Measurements from ENCODE around the gene BCL2L15. TPM values are rescaled to one million over a fixed set of nuclear protein-coding genes. Genes with fewer than 3 reads are reported as not detected.
A peak's percentile ranks its signal among the peaks of the same experiment; 100 is the strongest.

Gene BCL2L15
- total and polyA plus RNA-seq, 8 donors: 0.91 to 2.7 (median 1.4) TPM

- H3K27me3 ChIP-seq: no peaks in the 10 kb centered on the region
- DNase-seq (no peak), ATAC-seq (no peak)
- no peak overlapping the region for H3K27ac ChIP-seq
- H3K9me3 ChIP-seq: no peaks in the 10 kb centered on the region
- H3K4me3 ChIP-seq: no peak overlapping the region
- intact Hi-C loops (cut with DNase I): no loop called here
- H3K36me3 ChIP-seq: no peaks in the 10 kb centered on the region
- TF ChIP-seq CTCF (IDR thresholded peaks at IDR 0.05): no peak
- peaks cover 0 to 13% of the 10 kb centered on the region in 2 donors for H3K4me1 ChIP-seq
These were observed 7.7 kb downstream of the BCL2L15 start for GRCh38 chr1:113879739-113880038.

- DNase-seq: no peak
- intact Hi-C loops (cut with DNase I): no loop called here
- Histone ChIP-seq H3K36me3 (no peaks in the 10 kb centered on the region), H3K27me3 (no peaks in the 10 kb centered on the region), H3K4me3 (no peak overlapping the region), H3K4me1 (peaks cover 0 to 45% of the 10 kb centered on the region in 2 donors), H3K27ac (no peak overlapping the region), H3K9me3 (no peaks in the 10 kb centered on the region)
- no peak for TF ChIP-seq CTCF (IDR thresholded peaks at IDR 0.05)
- no peak for ATAC-seq
These were observed 11.2 kb downstream of the BCL2L15 start for GRCh38 chr1:113876176-113876575.

GRCh38 chr1:113875714-113876113 lies 11.7 kb downstream of the BCL2L15 start:
- H3K36me3 ChIP-seq: no peaks in the 10 kb centered on the region
- H3K27ac ChIP-seq: no peak overlapping the region
- no peak for TF ChIP-seq CTCF (IDR thresholded peaks at IDR 0.05)
- ATAC-seq: no peak
- peaks cover 0 to 45% of the 10 kb centered on the region in 2 donors for H3K4me1 ChIP-seq
- no peak for DNase-seq
- no peaks in the 10 kb centered on the region for H3K9me3 ChIP-seq
- H3K27me3 ChIP-seq: no peaks in the 10 kb centered on the region
- intact Hi-C loops (cut with DNase I): no loop called here
- H3K4me3 ChIP-seq: no peak overlapping the region

GRCh38 chr1:113874012-113874879 lies 13.1 kb downstream of the BCL2L15 start:
- Histone ChIP-seq H3K9me3 (no peaks in the 10 kb centered on the region), H3K4me3 (no peak overlapping the region), H3K4me1 (peaks cover 0 to 50% of the 10 kb centered on the region in 2 donors), H3K27ac (peak overlapping the region in 1 of 2 donors; percentile 94), H3K27me3 (no peaks in the 10 kb centered on the region), H3K36me3 (no peaks in the 10 kb centered on the region)
- DNase-seq (no peak), ATAC-seq (no peak)
- no peak for TF ChIP-seq CTCF (IDR thresholded peaks at IDR 0.05)
- intact Hi-C loops (cut with DNase I): no loop called here

- DNase-seq (no peak), ATAC-seq (peak; percentile 52)
- TF ChIP-seq CTCF (IDR thresholded peaks at IDR 0.05): no peak
- no peaks in the 10 kb centered on the region for H3K9me3 ChIP-seq
- no peaks in the 10 kb centered on the region for H3K27me3 ChIP-seq
- H3K4me1 ChIP-seq: peaks cover 0 to 63% of the 10 kb centered on the region in 2 donors
- H3K27ac ChIP-seq: peak overlapping the region; percentile 63 to 94
- no peaks in the 10 kb centered on the region for H3K36me3 ChIP-seq
- peak overlapping the region in 1 of 2 donors; percentile 35 for H3K4me3 ChIP-seq
- intact Hi-C loops (cut with DNase I): no loop called here
These were observed 15.0 kb downstream of the BCL2L15 start for GRCh38 chr1:113872219-113872935.
